GM12801 (cell line): Measurements from ENCODE around the gene ANKIB1.

Source experiments
- TF ChIP-seq, protein P1 (sequence below): IDR thresholded peaks from one replicate; pipeline ENCODE4 v1.5.1; 2011; ENCODE audit warnings: control low read depth; ENCODE audit not compliant: insufficient read length; ENCODE audit errors: extremely low read depth

The ANKIB1 gene

DNA sequence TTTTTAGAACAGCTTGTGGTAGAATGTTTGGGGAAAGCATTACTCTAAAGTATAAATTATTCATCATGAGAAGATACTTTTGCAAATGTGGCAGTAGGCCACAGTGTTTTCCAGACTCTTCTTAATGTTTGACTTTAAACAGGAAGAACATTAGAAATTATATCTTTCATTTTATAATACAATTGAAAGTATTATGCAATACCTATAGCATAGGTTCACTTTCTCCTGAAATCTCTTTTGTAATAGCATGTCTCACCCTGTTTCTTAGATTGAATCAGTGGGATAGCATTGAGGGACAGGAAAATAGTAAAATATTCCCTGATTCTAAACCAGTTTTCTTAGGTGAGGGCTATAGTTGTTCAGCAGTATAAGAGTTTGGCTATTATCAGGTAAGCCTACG is 23.1 kb downstream of the ANKIB1 start:
- TF ChIP-seq, protein P1, sequence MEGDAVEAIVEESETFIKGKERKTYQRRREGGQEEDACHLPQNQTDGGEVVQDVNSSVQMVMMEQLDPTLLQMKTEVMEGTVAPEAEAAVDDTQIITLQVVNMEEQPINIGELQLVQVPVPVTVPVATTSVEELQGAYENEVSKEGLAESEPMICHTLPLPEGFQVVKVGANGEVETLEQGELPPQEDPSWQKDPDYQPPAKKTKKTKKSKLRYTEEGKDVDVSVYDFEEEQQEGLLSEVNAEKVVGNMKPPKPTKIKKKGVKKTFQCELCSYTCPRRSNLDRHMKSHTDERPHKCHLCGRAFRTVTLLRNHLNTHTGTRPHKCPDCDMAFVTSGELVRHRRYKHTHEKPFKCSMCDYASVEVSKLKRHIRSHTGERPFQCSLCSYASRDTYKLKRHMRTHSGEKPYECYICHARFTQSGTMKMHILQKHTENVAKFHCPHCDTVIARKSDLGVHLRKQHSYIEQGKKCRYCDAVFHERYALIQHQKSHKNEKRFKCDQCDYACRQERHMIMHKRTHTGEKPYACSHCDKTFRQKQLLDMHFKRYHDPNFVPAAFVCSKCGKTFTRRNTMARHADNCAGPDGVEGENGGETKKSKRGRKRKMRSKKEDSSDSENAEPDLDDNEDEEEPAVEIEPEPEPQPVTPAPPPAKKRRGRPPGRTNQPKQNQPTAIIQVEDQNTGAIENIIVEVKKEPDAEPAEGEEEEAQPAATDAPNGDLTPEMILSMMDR: no peak

DNA sequence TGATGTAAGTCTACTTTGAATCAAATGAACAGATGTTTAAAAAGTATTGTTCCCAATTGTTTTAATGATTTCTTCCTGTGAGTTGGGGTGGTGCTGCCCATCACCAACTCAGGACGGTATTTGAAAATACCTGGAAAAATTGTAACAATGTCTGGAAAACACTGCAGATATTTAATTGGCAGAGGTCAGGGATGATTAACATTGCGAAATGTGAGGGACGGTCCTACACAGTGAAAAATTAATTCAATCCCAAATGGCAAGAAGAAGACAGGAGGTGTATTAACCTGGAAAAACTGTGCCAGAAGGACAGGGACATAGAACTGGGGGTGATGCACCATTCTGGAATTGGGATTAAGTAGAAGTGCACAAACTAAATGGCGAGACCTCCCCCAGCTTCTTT is 29.6 kb downstream of the ANKIB1 start:
- TF ChIP-seq, protein P1: no peak

DNA sequence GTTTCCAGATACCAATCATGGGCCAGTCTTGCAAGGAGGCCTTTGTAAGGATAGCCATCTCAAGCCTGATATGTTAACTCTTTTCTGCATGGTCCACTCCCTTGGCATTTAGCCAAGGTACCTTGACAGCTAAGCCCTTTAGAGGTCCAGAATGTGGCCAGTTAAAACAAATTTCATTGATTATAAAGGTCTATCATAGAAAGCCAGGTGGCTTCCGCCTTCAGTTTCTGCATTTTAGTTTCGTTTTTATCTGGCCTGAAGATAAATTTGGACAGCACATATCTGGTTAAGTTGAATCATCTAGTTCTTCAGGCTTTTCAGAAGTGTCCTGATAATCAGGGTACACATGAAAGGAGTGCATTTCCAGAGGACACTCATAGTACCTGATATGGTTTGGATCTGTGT is 30.7 kb downstream of the ANKIB1 start:
- TF ChIP-seq, protein P1: no peak

DNA sequence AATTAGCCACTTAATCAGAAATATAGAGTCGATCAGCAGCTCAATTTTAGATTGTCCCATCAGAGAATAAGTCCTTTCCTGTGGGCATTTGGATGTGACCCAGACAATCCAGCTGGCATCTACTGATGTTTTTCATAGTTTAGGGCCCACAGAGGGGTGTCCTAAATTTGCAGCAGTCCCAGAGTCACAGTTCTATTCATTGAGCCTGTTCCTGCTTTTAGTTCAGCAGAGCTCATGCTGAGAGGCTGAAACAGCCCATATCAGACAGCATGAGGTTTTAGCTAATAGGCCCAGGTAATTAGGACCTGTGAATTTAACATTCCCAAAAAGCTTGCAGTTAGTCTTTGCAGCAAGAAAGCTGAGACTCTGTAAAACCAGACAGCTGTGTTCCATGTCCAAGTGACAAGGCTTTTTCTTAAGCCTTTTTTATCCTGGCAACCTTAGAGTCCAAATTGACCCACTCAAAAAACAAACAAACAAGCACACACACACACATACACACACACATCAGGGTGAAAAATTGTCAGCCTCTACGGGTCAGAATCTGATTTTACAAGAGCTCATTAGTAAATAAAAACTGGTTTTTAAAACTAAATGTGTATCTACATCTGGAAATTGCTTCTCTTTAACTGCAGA is 33.7 kb downstream of the ANKIB1 start:
- TF ChIP-seq, protein P1: no peak

DNA sequence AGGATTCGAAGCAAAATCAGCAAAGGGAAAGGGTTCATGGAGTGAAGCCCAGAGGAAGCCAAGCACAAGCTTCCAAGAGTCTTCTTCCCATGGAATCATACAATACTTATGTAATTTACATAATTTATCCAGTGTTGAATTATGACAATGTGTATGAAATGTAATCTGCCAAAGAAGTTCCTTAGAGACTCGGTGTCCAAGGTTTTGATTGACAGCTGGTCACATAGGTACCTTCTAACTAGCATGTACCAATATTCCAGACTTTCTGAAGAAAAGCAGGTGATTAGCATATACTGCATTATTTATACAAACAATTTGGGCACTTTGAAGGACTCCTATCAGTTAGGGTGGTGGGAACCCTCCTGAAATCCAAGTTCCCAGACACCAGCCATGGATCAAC is 35.3 kb downstream of the ANKIB1 start:
- TF ChIP-seq, protein P1: no peak

DNA sequence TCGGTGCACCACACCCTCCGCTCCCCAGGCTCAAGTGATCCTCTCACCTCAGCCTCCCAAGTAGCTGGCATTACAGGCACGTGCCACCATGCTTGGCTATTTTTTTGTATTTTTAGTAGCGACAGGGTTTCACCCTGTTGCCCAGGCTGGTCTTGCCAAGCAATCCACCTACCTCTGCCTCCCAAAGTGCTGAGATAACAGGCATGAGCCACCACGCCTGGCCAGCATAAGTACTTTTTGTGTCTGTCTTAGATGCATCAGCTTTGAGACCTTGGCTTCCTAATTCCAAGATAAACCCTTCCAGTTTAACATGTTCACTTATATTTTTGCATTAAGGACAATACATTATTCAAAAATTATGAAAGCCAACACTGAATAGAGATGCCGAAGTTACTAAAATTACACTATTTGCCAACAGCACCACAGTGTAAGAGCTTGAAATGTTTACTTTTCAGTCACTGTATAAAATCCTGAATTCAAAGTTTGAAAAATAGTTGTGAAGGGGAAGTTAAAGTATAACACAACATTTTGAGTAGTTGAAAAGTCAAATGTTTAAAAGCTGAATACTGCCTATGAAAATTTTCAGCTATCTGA is 36.5 kb downstream of the ANKIB1 start:
- TF ChIP-seq, protein P1: no peak

DNA sequence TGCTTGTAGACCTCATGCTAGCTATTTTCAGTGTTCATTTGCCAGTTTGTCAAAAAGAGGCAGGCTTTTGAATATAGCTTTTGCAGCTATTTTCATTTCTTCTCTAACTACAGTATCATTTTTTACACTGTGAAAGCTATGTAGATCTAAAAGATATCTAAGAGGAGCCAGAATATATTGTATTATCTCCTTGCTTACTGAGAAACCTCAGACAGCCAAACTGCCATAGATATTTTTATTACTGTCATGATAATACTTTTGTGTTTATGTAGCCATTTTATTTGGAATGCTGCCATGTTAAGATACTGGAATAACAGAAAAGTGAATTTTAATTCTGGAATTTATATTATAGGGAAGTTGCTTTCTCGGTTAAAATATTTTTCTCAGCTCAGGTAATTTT is 37.2 kb downstream of the ANKIB1 start:
- TF ChIP-seq, protein P1: no peak
